ENCODE measurements around the gene ATP11B. TPM values are rescaled to one million over a fixed set of nuclear protein-coding genes. Genes with fewer than 3 reads are reported as not detected.

ATP11B gene
- 10 to 100 TPM; 54.8 to 66.5 (median 61.7) TPM for polyA plus RNA-seq (ENCODE audit: insufficient read length in 4 of 4)

DNA sequence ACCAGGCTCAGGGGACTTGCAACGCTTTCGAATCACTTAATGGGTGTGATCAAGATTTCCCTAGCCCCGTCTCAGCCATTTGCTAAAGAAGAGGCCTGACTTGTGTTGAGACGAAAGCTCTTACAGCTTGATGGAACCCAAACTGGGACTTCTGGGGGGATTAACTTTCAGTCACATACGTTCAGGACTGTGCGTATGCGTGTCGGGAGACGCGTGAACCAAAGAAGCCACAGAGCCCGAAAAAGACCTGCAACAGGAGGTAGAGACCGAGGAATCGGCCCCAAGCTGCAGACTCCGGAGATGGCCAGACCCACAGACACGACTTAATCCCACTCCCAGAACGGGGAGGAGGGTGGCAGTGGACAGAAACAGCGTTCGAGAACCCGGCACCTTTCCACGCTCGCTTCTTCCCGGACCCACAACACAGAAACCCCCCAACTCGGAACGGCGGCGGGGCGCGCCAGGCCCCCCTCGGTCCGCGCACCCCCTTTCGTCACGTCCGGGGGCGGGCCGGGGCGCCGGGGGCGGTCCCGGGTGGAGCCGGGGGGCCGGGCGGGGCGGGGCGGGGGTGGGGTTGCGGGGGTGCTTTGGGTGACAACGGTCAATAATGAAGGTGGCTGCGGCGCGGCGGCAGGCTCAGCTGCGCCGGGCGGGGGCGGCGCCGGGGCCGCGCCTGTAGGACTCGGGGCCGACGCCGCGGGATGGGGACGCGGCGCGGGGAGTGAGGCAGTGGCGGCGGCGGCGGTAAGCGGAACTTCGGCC lies at the start of gene ATP11B:
Gene ATP11B, plus strand, starts transcription at position 604 of the 762 bp plus-strand sequence. CDS start 256 bp downstream, outside the sequence.
- DNase-seq (ENCODE audit: low read depth in 4 of 4, low spot score in 3 of 4), result peak in 1 of 4 donors; percentile 79

DNA sequence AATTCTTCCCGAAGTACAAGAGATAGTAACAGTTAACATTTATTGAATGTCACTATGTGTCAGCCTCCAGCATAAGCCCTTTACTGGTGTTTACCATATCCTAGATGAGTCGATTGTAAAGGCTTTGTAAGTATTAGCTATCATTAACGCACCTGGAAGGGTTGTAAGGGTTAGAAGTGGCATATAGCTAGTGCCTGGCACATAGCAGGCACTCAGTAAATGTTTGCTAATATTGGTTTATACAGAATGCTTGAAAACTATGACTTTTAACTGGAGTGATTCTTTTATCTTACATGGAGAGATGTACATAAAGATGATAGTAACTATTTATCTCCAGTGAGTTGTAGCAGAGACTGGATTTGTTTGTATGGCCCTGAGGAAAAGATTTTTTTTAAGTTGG lies 46.3 kb upstream of the ATP11B start:
- no peak for DNase-seq (ENCODE audit: low read depth in 4 of 4, low spot score in 3 of 4)

DNA sequence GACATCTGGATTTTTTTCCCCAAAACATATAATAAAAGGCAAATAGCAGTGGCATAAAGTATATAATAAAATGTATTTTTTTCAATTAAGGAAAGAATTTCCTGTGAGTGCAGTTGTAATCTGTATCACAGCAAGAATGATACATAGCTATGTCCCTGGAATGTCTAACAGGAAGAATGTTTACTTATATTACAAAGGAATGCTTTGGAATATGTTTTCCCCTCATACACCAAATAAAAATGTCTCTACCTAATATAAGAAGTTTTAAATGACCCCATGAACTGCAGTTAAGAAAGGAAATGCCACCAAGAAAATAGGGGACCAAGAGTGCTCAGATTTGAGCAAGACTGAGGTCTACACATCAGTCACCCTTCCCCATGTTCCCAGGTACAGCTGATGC lies 38.0 kb upstream of the ATP11B start:
- DNase-seq (ENCODE audit: low read depth in 4 of 4, low spot score in 3 of 4), result no peak

DNA sequence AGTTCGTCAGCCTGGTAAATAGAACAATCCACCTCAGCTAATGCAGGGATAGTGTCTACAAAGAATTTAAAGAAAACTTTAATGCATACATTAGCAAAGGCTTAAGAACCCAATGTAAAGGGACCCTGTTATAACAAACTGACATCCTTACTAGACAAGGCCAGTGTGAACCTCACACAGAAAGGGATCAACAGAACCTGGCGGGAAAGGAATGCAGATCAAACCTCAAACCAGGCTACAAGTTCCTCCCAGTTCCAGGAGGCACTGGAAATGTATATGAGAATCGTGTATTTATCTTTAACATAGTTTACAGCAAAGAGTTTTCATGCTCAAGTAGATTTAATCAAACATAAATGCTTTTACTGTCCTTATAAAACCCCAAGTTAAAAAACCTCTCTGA lies 37.6 kb upstream of the ATP11B start:
- no peak for DNase-seq (ENCODE audit: low read depth in 4 of 4, low spot score in 3 of 4)

DNA sequence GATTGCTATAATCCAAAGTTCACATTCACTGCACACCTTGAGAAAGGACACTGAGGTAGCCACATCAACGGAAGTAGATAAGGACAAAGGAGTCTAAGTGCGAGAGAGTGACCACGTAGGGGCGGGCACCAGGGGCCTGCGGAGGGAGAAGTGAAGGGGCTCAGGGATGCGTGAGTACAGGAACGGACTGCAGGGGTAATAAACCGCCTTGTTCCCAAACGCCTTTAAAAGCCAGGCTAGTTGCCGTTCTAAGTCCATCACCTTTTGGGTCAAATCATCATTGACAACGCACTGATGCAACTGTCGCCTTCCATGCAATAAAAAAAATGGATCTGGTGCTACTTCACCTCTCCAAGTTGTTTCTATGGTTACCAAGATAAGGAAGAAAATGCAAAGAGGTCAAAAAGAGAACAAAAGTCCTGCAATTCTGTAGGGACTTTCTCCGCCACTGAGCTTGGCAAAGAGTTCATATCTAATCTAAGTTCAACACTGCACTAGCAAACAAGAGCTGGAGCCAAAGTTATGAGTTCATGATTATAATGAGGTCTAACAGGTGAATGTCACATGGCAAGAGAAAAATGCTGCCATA lies 32.6 kb upstream of the ATP11B start:
- no peak for DNase-seq (ENCODE audit: low read depth in 4 of 4, low spot score in 3 of 4)

DNA sequence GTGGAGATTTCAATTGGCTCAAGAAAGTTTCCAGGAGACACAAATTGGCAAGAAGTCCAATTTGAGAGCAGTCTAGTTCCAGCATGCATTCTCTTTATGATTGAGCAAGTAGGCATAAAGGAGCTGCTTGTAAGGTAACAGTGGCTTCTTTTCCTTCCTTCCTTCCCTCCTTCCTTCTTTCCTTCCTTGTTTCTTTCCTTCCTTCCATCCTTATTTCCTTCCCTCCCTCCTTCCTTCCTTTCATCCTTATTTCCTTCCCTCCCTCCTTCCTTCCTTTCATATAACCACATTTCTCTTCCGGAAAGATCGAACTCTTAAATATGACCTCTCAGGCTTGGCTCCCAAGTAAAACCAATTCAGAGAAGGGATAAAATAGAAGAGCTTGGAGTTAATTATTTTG lies 29.4 kb upstream of the ATP11B start:
- no peak for DNase-seq (ENCODE audit: low read depth in 4 of 4, low spot score in 3 of 4)

DNA sequence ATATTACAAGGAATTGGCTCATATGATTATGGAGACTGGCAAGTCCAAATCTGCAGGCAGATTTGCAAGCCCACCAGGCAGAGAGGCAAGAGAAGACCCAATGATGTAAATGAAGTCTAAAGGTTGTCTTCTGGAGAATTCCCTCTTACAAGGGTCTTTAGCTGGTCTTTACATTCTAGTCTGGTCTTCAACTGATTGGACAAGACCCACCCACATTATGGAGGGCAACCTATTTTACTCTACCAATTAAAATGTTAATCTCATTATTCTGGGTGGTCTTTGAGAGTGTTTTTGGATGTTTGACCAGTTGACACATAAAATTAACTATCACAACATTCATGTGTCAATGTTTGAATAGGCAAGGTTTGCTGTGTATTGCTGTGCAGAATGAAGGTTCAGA lies 28.0 kb upstream of the ATP11B start:
- no peak for DNase-seq (ENCODE audit: low read depth in 4 of 4, low spot score in 3 of 4)

DNA sequence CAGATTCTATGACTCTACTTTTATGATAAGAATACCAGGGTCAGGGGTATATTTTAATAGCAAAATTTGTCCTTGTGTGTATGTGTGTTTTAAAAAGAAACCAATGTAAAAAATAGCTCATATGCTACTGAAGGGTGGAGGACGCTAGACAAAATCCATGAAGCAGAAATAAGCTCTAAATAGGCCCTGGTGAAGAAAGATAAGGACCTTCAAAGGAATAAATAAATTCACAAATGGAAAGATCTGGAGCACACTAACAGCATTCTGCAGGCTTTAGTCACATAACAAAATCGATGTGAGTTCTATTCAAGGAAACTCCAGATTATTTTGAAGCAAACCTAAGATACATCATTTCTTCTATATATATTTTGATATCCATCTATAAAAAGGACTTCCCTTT lies 27.2 kb upstream of the ATP11B start:
- no peak for DNase-seq (ENCODE audit: low read depth in 4 of 4, low spot score in 3 of 4)

DNA sequence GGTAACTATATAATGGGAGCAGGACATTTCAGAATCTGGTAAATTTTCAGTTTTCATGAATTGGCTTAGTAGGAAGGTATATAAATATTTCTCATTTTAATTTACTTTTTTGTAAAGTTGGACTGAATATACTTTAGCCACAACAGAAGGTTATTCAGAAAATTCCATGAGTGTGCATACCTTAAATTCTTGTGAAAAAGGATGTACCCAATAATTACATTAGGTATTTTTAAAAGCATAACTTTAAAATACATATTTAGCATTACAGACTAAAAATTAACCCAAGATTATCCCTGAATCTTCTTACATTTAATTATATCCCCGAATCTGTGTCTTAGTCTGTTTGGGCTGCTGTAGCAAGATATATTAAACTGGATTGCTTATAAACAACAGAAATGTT lies 24.9 kb upstream of the ATP11B start:
- DNase-seq (ENCODE audit: low read depth in 4 of 4, low spot score in 3 of 4), result no peak

DNA sequence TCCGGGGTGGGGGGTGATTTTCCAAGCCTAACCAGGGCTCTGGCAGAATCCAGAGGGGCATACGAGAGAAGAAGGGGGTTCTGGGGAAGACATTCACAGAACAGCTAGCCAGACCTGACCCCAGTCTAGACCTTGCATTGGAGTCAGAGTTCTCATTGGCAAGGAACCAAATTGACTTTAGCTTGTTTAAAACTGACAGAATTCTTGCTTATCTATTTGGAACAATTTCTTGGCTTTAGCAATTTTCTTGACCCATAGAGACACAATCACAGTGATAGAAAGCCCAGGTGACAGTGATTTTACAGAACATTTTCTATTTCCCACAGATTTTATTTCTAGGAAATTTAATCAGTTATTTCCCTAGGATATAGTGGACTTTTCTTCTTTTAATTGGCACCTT lies 23.6 kb upstream of the ATP11B start:
- DNase-seq (ENCODE audit: low read depth in 4 of 4, low spot score in 3 of 4), result no peak

DNA sequence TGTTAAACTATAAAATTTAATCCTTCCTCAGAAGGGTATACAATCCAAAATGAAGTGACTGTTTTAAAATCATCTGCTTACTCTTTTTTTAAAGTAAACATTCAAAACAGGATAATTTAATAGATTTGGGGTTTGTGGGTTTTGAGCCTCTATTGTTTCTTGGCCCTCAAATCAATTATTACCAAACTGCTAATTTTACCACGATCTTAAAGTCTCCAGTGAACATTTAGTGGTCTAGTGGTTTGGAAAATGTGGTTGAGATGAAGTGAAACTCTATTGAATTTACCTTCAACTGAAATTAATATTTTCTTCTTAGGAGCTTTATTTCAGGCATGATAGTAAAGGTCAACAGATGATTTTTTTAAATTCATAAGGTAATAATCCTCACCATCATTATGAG lies 11.2 kb upstream of the ATP11B start:
- no peak for DNase-seq (ENCODE audit: low read depth in 4 of 4, low spot score in 3 of 4)

DNA sequence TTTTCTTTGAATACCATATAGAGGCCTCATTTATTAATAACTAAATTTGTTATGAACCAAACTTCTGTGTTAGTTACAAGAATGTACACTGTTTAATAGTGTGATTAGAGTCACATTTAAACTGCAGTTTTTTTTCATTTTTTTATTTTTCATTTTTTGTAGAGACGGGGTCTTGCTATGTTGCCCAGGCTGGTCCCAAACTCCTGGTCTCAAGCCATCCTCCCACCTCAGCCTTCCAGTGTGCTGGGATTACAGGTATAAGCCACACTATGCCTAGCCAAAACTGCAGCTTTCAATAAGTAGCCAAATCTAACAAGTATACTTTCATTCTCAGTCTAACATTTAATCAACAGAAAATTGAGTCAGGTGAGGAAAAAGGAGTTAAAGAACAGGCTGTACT lies 10.2 kb upstream of the ATP11B start:
- no peak for DNase-seq (ENCODE audit: low read depth in 4 of 4, low spot score in 3 of 4)

DNA sequence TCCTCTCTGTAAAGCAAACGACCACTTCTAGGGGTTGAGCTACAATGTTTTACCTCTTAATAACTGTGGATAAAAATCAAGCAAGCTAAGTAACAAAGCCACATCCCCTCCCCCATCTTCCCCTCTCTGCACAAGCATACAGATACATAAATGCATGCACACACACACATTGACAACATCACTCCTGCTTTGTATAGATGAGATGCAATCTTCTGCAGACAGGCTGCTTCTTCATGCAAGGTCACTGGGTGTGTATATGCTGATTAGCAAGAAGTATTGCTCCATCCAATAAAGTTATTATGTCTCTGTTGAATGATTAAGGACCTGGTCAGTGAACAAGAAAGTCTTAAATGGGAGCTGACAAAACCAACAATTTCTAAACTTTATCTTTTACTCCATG lies 8.8 kb upstream of the ATP11B start:
- no peak for DNase-seq (ENCODE audit: low read depth in 4 of 4, low spot score in 3 of 4)

DNA sequence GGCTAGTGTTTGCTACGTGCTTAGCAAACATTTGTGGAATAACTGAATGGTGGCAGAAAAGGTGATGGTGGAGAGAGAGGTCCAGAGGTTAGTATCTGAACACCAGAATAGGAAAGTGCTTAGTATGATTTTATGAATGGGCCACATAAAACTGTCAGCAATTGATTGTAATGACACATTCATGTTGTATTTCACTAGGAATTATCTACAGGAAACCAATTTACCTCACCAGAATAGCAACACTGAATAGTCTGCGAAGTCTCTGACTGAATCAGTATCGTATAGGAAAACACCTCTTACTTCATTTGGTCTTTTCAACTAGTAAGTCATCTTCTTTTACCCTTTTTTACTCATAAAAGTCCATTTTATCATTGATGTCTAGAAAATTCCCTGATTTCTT lies 8.2 kb upstream of the ATP11B start:
- DNase-seq (ENCODE audit: low read depth in 4 of 4, low spot score in 3 of 4), result no peak

DNA sequence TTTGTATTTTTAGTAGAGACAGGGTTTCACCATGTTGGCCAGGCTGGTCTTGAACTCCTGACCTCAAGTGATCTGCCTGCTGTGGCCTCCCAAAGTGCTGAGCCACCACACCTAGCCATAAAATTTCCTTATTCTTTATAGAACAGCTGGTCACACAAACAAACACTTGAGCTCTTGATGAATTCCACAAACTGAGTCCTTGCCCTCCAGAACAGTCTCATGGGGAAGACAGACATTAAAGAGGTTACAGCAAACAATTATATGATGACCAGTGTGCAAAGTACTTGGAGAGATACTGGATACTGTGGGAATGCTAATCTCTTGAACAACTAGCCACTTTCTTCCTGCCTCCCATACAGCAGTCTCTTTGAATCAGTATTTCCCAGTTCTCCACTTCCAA lies 7.5 kb upstream of the ATP11B start:
- no peak for DNase-seq (ENCODE audit: low read depth in 4 of 4, low spot score in 3 of 4)

DNA sequence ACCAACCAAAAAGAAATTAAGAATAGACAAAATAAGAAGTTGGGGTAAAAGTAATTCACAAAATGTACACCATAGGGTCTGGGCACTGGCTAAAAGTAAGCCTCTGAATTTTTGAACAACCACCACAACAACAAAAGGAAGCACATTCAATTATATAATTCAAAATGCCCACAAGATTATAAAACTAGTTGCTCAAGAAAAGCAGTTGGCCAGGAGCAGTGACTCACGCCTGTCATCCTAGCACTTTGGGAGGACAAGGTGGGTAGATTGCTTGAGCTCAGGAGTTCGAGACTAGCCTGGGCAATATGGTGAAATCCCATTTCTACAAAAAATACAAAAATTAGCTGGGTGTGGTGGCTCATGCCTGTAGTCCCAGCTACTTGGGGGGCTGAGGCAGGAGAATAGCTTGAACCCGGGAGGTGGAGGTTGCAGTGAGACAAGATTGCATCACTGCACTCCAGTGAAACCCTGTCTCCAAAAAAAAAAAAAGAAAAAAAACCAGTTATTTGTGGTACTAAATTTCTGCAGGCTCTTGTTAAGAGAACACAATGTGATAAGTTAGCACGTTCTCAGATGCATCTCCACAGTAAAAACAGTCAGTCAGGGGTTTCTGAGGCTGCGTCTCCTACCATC lies 6.6 kb upstream of the ATP11B start:
- DNase-seq (ENCODE audit: low read depth in 4 of 4, low spot score in 3 of 4), result no peak

DNA sequence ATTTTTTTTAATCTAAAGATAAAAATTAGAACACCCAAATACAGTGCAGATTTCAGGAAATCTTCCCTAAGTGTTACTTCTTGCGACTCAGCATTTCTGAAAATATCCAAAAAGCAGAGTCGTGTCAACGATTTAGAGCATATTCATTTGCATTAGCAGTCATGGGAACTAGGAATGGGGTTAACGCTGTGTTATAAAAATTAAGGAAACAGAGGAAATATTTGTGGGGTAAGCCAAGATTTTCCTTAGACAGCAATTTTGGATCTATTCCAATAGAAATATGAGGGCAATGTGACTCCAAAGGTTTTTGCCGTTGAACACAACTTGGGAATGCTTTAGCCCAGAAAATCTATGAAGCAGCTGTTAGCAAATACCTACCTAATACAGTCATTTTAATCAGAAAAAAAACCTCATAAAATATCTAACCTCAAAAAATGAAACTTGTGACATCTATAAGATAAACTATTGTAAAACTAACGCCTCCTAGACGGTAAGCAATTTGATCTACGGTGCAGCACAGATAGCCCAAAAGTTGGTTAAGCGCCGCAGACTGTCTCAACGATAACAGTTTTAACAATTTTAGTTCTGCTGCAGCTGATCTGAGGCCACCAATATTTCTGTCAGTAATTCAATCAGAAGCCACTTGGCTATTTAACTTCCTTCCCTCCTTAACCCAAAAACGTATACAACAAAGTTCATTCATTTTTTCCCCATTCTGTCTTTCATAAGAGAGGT lies 5.8 kb upstream of the ATP11B start:
- peak in 1 of 4 donors; percentile 2 for DNase-seq (ENCODE audit: low read depth in 4 of 4, low spot score in 3 of 4)

DNA sequence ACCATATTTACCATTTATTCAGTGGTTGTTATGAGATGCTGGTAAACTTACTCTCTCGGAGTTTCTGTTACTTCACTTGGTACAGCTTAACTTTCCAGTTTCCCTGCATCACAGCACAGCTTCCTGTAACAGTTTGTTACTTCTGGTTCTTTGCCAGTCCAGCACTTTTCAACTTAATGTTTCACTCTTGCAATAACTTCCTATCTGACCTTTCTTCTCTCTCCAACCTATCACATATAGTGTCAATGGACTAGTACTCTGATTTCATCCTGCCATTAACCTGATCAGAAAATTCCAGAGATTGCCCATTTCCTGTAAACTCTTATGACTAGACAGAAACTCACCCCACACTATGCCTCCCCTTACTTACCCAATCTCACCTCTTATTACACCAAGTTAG lies 3.9 kb upstream of the ATP11B start:
- no peak for DNase-seq (ENCODE audit: low read depth in 4 of 4, low spot score in 3 of 4)

DNA sequence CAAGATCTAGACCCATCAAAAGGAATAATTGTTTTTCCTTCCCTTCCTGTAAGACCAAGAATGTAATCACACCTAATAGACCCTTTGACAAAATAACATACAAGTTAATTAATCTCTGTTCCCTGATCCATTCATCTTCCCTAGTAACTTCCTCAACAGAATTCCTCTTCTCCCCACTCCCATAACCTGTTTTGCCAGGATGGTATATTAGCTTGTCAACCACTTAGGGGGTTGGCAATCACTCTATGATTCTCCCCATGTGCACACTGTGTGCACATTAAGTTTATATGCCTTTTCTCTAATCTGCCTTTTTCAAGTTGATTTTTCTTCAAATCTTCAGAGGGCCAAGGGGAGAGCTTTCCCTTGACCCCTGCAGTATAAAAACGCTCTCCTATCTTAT lies 2.7 kb upstream of the ATP11B start:
- no peak for DNase-seq (ENCODE audit: low read depth in 4 of 4, low spot score in 3 of 4)

DNA sequence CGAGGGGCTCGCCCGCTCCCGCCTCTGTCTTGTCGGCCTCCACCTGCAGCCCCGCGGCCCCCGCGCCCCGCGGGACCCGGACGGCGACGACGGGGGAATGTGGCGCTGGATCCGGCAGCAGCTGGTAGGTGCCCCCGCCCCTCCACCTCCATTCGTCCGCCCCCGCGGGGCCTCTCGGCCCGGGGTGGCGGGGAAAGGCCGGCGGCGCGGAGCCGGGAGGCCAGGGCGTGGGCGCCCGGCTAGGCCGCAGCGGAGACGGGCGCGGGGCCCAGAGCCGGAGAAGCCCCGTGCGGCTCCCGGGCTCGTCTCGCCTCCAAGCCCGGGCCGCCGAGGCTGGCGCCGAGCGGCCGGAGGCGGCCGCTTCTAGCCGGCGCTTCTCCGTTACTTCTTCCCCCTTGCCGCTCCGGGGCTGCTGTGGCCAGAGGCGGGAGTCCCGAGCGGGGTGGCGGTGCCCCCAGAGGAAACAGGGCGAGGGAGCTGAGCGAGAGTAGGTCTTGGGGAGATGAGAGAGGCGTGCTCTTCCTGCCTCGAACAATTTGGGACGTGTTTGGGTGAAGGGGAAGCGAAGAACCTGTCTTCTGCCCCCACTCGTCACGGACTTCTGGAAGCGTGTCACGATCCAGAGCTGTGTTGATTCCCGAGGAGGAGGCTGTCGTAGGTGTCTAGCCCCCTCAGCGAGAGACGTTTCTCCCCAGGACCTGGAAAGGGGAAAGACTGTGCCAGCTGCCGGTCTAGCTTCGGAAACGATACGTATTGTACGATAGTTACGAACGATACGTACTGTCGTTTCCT lies 555 bp downstream of the ATP11B start:
- peak in 1 of 4 donors; percentile 53 for DNase-seq (ENCODE audit: low read depth in 4 of 4, low spot score in 3 of 4)
